Chondrocyte (in vitro differentiated cells): ENCODE measurements around the gene AKR1B1. TPM values are rescaled to one million over a fixed set of nuclear protein-coding genes. Genes with fewer than 3 reads are reported as not detected.

Experiments used
- DNase-seq: peaks from one replicate; pipeline ENCODE4 v3.0.0; 2021; ENCODE audit warnings: mixed read lengths, low spot score
- H3K27ac Mint-ChIP-seq: one replicate; pipeline ENCODE4 v1.8.0; 2021; ENCODE audit warnings: mild to moderate bottlenecking, moderate library complexity, mixed read lengths; ENCODE audit not compliant: unreplicated experiment
- H3K27me3 Mint-ChIP-seq: 2 replicates; pipeline ENCODE4 v1.8.0; 2021; ENCODE audit warnings: low read depth, mixed read lengths
- H3K36me3 Mint-ChIP-seq: 2 replicates; pipeline ENCODE4 v1.8.0; 2021; ENCODE audit warnings: low read depth, mixed read lengths
- H3K4me1 Mint-ChIP-seq: 2 replicates; pipeline ENCODE4 v1.8.0; 2021; ENCODE audit warnings: low read depth, mild to moderate bottlenecking, mixed read lengths
- H3K4me3 Mint-ChIP-seq: one replicate; pipeline ENCODE4 v1.8.0; 2021; ENCODE audit warnings: mild to moderate bottlenecking, moderate library complexity, mixed read lengths; ENCODE audit not compliant: unreplicated experiment
- H3K9me3 Mint-ChIP-seq: 2 replicates; pipeline ENCODE4 v1.8.0; 2021; ENCODE audit warnings: low read depth, mixed read lengths
- CTCF ChIP-seq: fragments of 200-600 bp; sonication (generic); IDR thresholded peaks from 2 replicates; pipeline ENCODE4 v1.5.0; 2021; ENCODE audit warnings: antibody characterized with exemption, mild to moderate bottlenecking, moderate library complexity
- total RNA-seq: library from RNA; stranded (reverse); gene quantifications from 3 replicates; pipeline ENCODE4 v1.2.1, GENCODE V29; 2021

Gene AKR1B1
- total RNA-seq, 1 donor from 2014 or later, result 52.8 TPM

- Mint-ChIP-seq H3K27ac (no peak overlapping the region), H3K36me3 (no peaks in the 10 kb centered on the region), H3K27me3 (peaks cover 2% of the 10 kb centered on the region), H3K9me3 (peaks cover 3% of the 10 kb centered on the region), H3K4me1 (peaks cover 17% of the 10 kb centered on the region), H3K4me3 (no peak overlapping the region)
- DNase-seq, result no peak
- no peak for TF ChIP-seq CTCF
Measured at GRCh38 chr7:134483296-134483695, 24.4 kb upstream of the AKR1B1 start.

- TF ChIP-seq CTCF, result no peak
- H3K4me1 Mint-ChIP-seq, result peaks cover 21% of the 10 kb centered on the region
- no peak overlapping the region for H3K27ac Mint-ChIP-seq
- no peak overlapping the region for H3K4me3 Mint-ChIP-seq
- H3K27me3 Mint-ChIP-seq, result peaks cover 2% of the 10 kb centered on the region
- peaks cover 3% of the 10 kb centered on the region for H3K9me3 Mint-ChIP-seq
- H3K36me3 Mint-ChIP-seq, result no peaks in the 10 kb centered on the region
- no peak for DNase-seq
Measured at GRCh38 chr7:134482858-134483257, 24.0 kb upstream of the AKR1B1 start.

GRCh38 chr7:134481167-134481566, 22.3 kb upstream of the AKR1B1 start:
- peaks cover 21% of the 10 kb centered on the region for H3K4me1 Mint-ChIP-seq
- H3K36me3 Mint-ChIP-seq, result no peaks in the 10 kb centered on the region
- no peaks in the 10 kb centered on the region for H3K27me3 Mint-ChIP-seq
- no peak for DNase-seq
- H3K4me3 Mint-ChIP-seq, result no peak overlapping the region
- peaks cover 3% of the 10 kb centered on the region for H3K9me3 Mint-ChIP-seq
- no peak overlapping the region for H3K27ac Mint-ChIP-seq
- TF ChIP-seq CTCF, result no peak

GRCh38 chr7:134480730-134481129, 21.8 kb upstream of the AKR1B1 start:
- TF ChIP-seq CTCF, result no peak
- Mint-ChIP-seq H3K9me3 (peaks cover 3% of the 10 kb centered on the region), H3K36me3 (no peaks in the 10 kb centered on the region), H3K27ac (no peak overlapping the region), H3K4me1 (peaks cover 21% of the 10 kb centered on the region), H3K27me3 (no peaks in the 10 kb centered on the region), H3K4me3 (no peak overlapping the region)
- DNase-seq, result no peak

GRCh38 chr7:134480202-134480601, 21.3 kb upstream of the AKR1B1 start:
- no peak for DNase-seq
- H3K36me3 Mint-ChIP-seq, result no peaks in the 10 kb centered on the region
- TF ChIP-seq CTCF, result no peak
- H3K9me3 Mint-ChIP-seq, result peaks cover 3% of the 10 kb centered on the region
- H3K27me3 Mint-ChIP-seq, result no peaks in the 10 kb centered on the region
- no peak overlapping the region for H3K4me3 Mint-ChIP-seq
- H3K4me1 Mint-ChIP-seq, result peaks cover 21% of the 10 kb centered on the region
- H3K27ac Mint-ChIP-seq, result no peak overlapping the region
